GM12878 (cell line): Measurements from ENCODE around the gene MANBA. TPM values are rescaled to one million over a fixed set of nuclear protein-coding genes. Genes with fewer than 3 reads are reported as not detected.

Source experiments
- ATAC-seq: fragments of 200-7000 bp; cut with Tn5 transposase; 3 replicates; pipeline ENCODE4 v1.9.1; 2020; ENCODE audit warnings: mild to moderate bottlenecking, moderate library complexity
- BruUV-seq: library from RNA; stranded (reverse); fragments of 400-500 nt; replicated peaks from 2 replicates; lab custom pipeline; 2021; lab: Mats Ljungman, UMichigan
- CTCF ChIA-PET: fragments of 300-600 bp; sonication (Branson Sonifier 250); formaldehyde crosslinking; extraction: SDS; loops from one replicate; lab custom pipeline; 2021; ENCODE audit warnings: inconsistent platforms; lab: Yijun Ruan, JAX
- POLR2A ChIA-PET: fragments of 350-600 bp; formaldehyde crosslinking; extraction: SDS; loops from one replicate; lab custom pipeline; 2021; ENCODE audit warnings: inconsistent platforms; lab: Charles Lee
- RAD21 ChIA-PET: fragments of 300-600 bp; sonication (Branson Sonifier 250); formaldehyde crosslinking; loops from one replicate; lab custom pipeline; 2023; ENCODE audit warnings: antibody characterized with exemption; ENCODE audit not compliant: unreplicated experiment; lab: Charles Lee
- SMC1A ChIA-PET: fragments of 300-600 bp; sonication (Branson Sonifier 250); formaldehyde crosslinking; loops from one replicate; lab custom pipeline; 2023; ENCODE audit not compliant: unreplicated experiment, uncharacterized antibody; lab: Charles Lee
- DNase-seq: peaks from one replicate; pipeline ENCODE4 v3.0.0-alpha.2; 2011; ENCODE audit warnings: low read depth, low spot score
- FAIRE-seq: peaks from 3 replicates; lab custom pipeline; 2011; peaks lifted over from hg19 to GRCh38; lab: Jason Lieb, UNC
- H2AFZ ChIP-seq: 2 replicates; pipeline ENCODE4 v1.6.0; 2011; ENCODE audit warnings: low read depth, low read length, control low read depth; ENCODE audit not compliant: control insufficient read depth
- H3K27ac ChIP-seq: 2 replicates; pipeline ENCODE4 v1.5.1; 2011; ENCODE audit warnings: control low read depth; ENCODE audit not compliant: control insufficient read depth, insufficient read depth
- H3K27me3 ChIP-seq, 2 experiments: replicated peaks in 1 of 2; 2 replicates each; pipeline versions ENCODE4 v1.6.0 to v1.6.1; 2011; ENCODE audit warnings: low read length in 1 of 2; ENCODE audit not compliant: control insufficient read depth in 2 of 2, insufficient read depth in 2 of 2
- H3K36me3 ChIP-seq, 2 experiments: 2 replicates each; pipeline ENCODE4 v1.5.1; 2011; ENCODE audit warnings: low read length in 1 of 2; ENCODE audit not compliant: control insufficient read depth in 2 of 2, insufficient read depth in 2 of 2
- H3K4me1 ChIP-seq: 2 replicates; pipeline ENCODE4 v1.6.1; 2011; ENCODE audit warnings: mild to moderate bottlenecking, low read length, moderate library complexity, mixed read lengths; ENCODE audit not compliant: control insufficient read depth, insufficient read depth
- H3K4me2 ChIP-seq: 2 replicates; pipeline ENCODE4 v1.6.0; 2011; ENCODE audit warnings: control low read depth; ENCODE audit not compliant: control insufficient read depth, insufficient read depth
- H3K4me3 ChIP-seq: fragments of 200-600 bp; sonication (generic); 2 replicates; pipeline ENCODE4 v1.5.1; 2016
- H3K79me2 ChIP-seq: 2 replicates; pipeline ENCODE4 v1.6.0; 2011; ENCODE audit warnings: low read length; ENCODE audit not compliant: control insufficient read depth, insufficient read depth
- H3K9ac ChIP-seq: 2 replicates; pipeline ENCODE4 v1.8.0; 2011; ENCODE audit warnings: low read length, control low read depth, mixed read lengths; ENCODE audit not compliant: control insufficient read depth, insufficient read depth
- H3K9me3 ChIP-seq: replicated peaks from 3 replicates; pipeline ENCODE4 v1.5.1; 2011; ENCODE audit warnings: mild to moderate bottlenecking, low read length; ENCODE audit not compliant: control insufficient read depth, insufficient read depth
- H4K20me1 ChIP-seq: 2 replicates; pipeline ENCODE4 v1.6.0; 2011; ENCODE audit not compliant: control insufficient read depth, insufficient read depth
- CEBPZ ChIP-seq: fragments of 150-350 bp; IDR thresholded peaks from 2 replicates; pipeline ENCODE4 v1.6.1; 2016; ENCODE audit warnings: low read depth, low read length
- ELK1 ChIP-seq: IDR thresholded peaks from 2 replicates; pipeline ENCODE4 v1.6.1; 2012; ENCODE audit warnings: low read depth, low read length, improper control_type of control experiment
- HDGF ChIP-seq: fragments of 450-650 bp; IDR thresholded peaks from 2 replicates; pipeline ENCODE4 v1.6.1; 2016; ENCODE audit warnings: antibody characterized with exemption
- HSF1 ChIP-seq: fragments of 150-350 bp; IDR thresholded peaks from 2 replicates; pipeline ENCODE4 v1.6.1; 2014; ENCODE audit warnings: mild to moderate bottlenecking, low read depth, low read length
- RBBP5 ChIP-seq: fragments of 200-600 bp; sonication (generic); conservative IDR thresholded peaks from 2 replicates; pipeline ENCODE4 v1.6.1; 2016
- STAT1 ChIP-seq: fragments of 450-650 bp; conservative IDR thresholded peaks from 2 replicates; pipeline ENCODE4 v1.6.1; 2014; ENCODE audit warnings: antibody characterized with exemption, mild to moderate bottlenecking
- TAF1 ChIP-seq: IDR thresholded peaks from 2 replicates; pipeline ENCODE4 v1.6.1; 2011; ENCODE audit warnings: mild to moderate bottlenecking, low read depth, low read length, borderline replicate concordance
- ZNF207 ChIP-seq: fragments of 450-650 bp; IDR thresholded peaks from 2 replicates; pipeline ENCODE4 v1.6.1; 2014; ENCODE audit warnings: antibody characterized with exemption, mild to moderate bottlenecking, borderline replicate concordance
- ZNF592 ChIP-seq: fragments of 450-650 bp; IDR thresholded peaks from 2 replicates; pipeline ENCODE4 v1.6.1; 2017; ENCODE audit warnings: mild to moderate bottlenecking, moderate library complexity
- WGBS: methylation state at CpG from one replicate; pipeline ENCODE4 v1.1.6; 2016; ENCODE audit warnings: low lambda C conversion rate; ENCODE audit not compliant: insufficient replicate concordance, insufficient coverage; ENCODE audit errors: missing lambda C conversion rate; 5-methylcytosine and 5-hydroxymethylcytosine counted together
- in situ Hi-C: fragments of 300-500 bp; cut with MboI; formaldehyde crosslinking; loops from 9 replicates; pipeline ENCODE4 v1.14.3; 2018; ENCODE audit warnings: mixed read lengths
- intact Hi-C: fragments of 100-400 bp; cut with micrococcal nuclease; formaldehyde crosslinking; loops from one replicate; pipeline ENCODE4 v1.14.2; 2022; ENCODE audit not compliant: unreplicated experiment
- polyA plus RNA-seq, 11 experiments: library from polyadenylated mRNA; depleted of rRNA in 4 of 11; unstranded in 6 of 11; stranded (reverse) in 5 of 11; fragments of >200 nt; fragmentation: Nextera tagmentation in 4 of 11; fragmentation: Illumina TruSeq in 1 of 11; extraction: Ambion mirVana in 4 of 11; extraction: Trizol in 1 of 11; gene quantifications; 1 replicate in 1 of 11; 2 replicates in 10 of 11; pipeline versions ENCODE4 v1.2.1 to v1.2.3, GENCODE V29; 2011 to 2016; ENCODE audit warnings: inconsistent platforms in 2 of 11, missing spikeins in 2 of 11, low read depth in 1 of 11
- total RNA-seq, 4 experiments: library from RNA; depleted of rRNA in 3 of 4; stranded (reverse); fragments of >200 nt in 3 of 4; fragmentation: Illumina TruSeq in 1 of 4; extraction: Trizol in 1 of 4; gene quantifications; 2 replicates each; pipeline versions ENCODE4 v1.2.1 to v1.2.3, GENCODE V29; 2013 to 2021

The MANBA gene
- total and polyA plus RNA-seq, 10 of the 15 experiments (the other 5 are each of a cell fraction or from before 2014, with no cell fraction given) = 3.8 to 19.0 (median 12.5) TPM

- no peak for TF ChIP-seq HSF1
Observed at GRCh38 chr4:102780476-102781144, 19.8 kb upstream of the MANBA start (continued).

GRCh38 chr4:102779204-102779603 is 18.4 kb upstream of the MANBA start:
- no peaks in the 10 kb centered on the region for H3K79me2 ChIP-seq
- ATAC-seq (no peak), FAIRE-seq (no peak), DNase-seq (no peak)
- H4K20me1 ChIP-seq = no peaks in the 10 kb centered on the region
- no peak overlapping the region for H3K4me3 ChIP-seq
- H3K27me3 ChIP-seq = no peaks in the 10 kb centered on the region
- no peak overlapping the region for H3K27ac ChIP-seq
- POLR2A ChIA-PET = interaction anchor here (0.9 kb wide), 1 partner anchor 14 kb away, joined by 3 read pairs; no protein-coding TSS in a partner anchor
- 47% methylated on average over 4 of the region's 4 CpGs for WGBS
- CTCF ChIA-PET = no interaction called here
- RAD21 ChIA-PET = no interaction called here
- in situ Hi-C loops = no loop called here
- H3K9ac ChIP-seq = no peak overlapping the region
- H3K9me3 ChIP-seq = no peaks in the 10 kb centered on the region
- no TSS peak for BruUV-seq
- SMC1A ChIA-PET = interaction anchor here (0.8 to 1.9 kb wide), 2 partner anchors 8 to 20 kb away, joined by 3 to 4 read pairs; no protein-coding TSS in a partner anchor
- H3K36me3 ChIP-seq = no peaks in the 10 kb centered on the region
- no peak overlapping the region for H3K4me2 ChIP-seq
- intact Hi-C loops = no loop called here
- no peak overlapping the region for H2AFZ ChIP-seq
- H3K4me1 ChIP-seq = no peaks in the 10 kb centered on the region
- TF ChIP-seq ELK1 (no peak), RBBP5 (no peak), HDGF (no peak), TAF1 (no peak), ZNF592 (no peak), ZNF207 (no peak), CEBPZ (no peak), STAT1 (no peak)
